COR-L47 (cell line): ENCODE results near the gene CRYGS.
"Not testable (repeated sequence)": the region's sequence is repeated elsewhere in the genome, so short reads cannot be mapped to it uniquely, and the experiment has no call there.

Experiments used
- DNase-seq: peaks from one replicate; lab custom pipeline; 2025; lab: John Stamatoyannopoulos, UW

The CRYGS gene

DNA sequence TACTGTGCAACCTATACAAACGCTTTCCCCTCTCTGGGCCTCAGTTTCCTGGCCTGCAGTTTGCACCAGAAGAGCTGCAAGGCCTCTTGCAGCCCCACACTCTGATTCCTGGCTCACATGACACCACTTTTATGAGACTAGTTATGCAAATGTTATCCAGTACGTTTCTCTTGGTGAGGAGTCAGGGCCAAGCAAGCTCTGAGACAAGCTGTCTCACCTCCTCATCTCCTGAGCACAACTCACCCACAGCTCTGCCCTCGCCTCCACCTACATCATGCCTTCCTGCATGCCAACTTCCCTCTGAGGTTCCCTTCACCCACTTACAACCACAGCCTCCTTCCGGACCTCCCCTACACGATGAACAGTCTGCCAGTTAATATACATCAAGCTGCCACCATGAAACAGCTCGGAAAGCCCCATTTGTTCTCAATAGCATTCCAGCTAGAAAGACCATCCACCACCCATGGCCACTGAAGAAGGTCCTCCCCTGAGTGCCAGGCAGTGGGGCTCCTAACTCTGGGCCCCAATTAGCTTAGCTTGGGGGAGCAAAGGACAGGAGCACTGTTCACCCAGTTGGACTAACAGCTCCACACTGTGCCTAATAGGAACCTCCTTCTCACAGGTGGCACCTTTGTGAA is 25.0 kb downstream of the CRYGS start:
- no peak for DNase-seq

DNA sequence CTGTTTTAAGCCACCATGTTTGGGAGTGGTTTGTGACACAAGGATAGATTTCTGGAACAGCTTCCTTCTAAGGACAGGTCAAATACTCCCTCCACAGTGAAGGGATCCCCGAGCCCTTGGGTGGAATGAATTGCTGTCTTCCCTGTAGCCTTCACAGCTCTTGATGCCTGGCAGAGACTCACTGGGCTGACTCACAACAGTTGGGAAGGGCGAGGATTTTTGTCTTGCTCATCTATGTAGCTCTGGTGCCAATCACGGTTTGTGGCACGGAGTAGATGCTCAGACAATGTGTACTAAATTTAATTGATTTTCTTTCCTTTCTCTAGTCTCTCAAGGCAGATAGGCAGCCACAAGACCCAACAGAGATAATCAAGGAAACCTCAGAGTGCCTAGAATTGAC is 27.0 kb downstream of the CRYGS start:
- no peak for DNase-seq

DNA sequence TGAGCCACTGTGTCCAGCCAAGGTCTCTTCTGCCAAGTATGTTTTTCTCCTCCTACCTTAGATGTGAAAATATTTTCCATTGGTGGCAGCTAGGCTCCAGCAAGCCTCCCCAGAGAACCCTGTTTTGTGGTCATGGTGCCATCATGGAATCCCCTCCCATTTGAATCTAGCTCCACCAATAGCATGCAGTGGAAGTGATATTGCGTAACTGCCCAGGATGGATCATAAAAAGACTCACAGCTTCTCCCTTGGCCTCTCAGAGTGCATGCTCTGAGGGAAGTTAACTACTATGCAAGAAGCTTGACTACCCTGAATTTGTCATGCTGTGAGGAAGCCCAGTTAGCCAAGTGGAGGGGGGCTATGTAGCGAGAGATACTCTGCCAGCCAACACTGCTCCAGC is 27.5 kb downstream of the CRYGS start:
- no peak for DNase-seq

DNA sequence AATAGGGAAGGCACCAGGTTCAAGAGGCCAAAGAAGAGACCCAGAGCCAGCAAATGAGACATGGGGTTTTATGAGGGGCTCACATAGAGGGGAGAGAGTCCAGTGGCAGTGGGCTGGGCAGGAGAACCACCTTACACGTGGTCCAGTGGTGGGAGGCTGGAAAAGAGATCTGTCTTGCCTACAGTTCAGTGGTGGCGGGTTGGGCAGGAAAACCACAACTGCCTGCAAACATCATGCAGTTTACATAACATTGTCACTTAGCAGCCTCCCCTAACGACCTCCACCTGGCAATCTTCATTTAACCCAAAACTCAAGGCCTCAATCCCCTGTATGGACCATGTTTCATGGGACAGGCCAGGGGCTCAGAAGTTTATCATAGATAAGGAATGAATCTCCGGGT is 29.1 kb downstream of the CRYGS start:
- no peak for DNase-seq

DNA sequence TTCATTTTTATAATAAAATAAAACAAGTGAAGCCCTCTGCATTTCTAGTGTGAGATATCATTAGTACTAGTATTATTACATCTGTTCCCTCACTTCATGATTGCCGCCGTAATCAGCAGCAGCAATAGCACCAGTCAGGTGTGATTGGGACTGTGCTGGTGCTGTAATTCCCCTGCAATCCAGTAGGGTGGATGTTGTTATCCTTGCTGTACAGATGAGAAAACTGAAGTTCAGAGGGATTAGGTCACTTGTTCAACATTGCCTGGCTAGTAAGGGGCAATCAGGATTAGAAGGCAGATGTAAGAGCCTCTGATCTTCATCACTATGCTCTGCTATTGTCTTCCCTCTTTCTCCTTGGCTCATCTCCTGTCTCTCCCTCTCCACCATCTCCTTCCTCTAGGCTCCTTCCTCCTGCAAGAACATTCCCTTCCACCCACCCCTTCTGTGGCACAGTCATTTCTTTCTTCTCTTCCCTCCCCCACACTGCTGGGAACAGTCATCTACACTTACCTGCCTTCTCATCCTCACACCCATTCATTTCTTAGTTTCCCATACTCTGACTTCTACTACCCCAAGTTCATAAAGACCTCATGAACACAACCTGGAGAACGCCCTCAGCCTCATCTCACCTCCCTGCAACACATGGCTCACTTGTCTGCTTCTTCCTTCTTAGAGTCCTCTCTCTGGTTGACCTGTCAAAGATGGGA is 29.7 kb downstream of the CRYGS start:
- DNase-seq: no peak

DNA sequence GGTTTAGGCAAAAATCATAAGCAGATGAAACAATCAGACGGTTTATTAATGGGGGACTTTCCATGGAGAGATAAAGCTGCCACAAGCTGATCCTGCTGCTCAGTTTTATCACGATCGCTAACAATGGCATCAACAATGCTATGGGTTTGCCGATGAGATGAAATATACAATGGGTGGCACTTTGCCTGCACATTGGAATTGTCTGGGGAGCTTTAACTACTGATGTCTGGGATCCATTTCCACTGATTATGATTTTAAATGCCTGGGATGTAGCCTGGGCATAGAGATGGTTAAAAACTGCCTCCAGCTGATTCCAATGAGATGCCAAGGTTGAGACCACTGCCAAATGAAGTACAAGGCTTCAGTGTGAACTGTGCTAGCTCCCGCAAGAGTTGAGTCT is 30.8 kb downstream of the CRYGS start:
- no peak for DNase-seq

DNA sequence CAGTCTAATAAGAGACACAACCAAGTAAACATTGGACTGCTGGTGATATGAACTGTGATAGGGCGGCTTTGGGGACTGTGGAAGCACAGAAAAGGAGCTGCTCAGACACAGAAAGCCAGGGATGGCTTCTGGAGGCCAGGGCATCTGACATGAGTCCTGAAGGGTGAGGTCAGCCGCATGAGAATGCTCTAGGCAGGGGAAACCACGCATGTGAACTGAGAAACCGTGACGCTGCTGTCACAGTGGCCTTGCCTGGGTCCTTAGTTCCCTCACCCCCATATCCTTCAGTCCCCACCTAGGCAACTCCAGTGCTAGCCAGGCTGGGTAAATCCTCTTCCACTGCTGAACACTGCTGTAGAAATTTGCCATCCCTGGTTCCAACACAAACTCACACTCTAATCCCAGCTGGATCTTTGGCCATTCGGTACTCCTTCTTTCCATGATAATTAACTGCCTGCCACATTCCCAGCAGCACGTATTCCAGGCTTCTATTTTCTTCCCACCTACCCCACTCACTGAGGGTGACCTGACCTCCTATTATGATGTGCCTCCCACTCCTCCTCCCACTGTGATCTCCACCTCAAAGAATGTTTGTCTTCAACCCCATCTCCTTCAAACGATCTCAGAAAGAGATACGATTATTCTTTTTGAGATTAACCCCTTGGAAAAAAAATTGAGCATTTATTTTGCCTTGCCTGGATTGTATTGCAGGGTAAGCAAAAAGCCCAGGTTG is 31.4 kb downstream of the CRYGS start:
- no peak for DNase-seq

DNA sequence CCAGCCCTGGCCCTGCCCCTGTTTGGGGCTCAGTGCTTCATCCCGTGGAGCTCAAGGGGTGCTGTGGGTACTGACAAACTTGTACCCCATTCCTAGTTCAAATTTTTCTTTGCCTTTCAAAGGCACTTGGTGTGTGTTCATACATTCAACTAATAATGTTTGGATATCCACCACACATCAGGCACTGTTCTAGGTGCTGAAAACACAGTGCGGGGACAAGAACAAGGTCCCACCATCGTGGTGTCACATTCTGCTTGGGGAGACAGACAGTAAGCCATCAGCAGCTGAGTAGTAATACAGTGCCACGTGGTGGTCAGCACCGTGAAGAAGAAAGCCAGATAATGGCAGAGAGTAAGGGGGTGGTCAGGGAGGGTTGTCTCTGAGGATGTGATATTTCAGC is 32.5 kb downstream of the CRYGS start:
- no peak for DNase-seq

DNA sequence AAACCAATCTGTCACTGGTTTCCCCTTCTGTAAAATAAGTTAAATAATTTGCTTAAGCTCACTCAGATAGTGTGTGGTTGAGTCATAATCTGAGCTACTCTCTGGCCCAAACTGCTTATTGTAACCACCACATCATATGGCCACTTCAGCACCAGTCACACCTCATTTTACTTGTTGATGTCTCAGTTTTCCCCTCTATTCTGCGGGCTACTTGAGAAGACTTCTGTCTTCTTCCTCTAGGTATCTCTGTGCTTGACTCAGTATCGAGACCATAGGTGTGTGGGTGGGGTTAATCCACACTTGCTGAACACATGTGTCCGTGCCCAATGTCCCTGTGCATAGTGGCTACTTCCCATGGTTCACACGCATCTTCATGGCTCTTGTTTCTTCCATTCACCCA is 32.9 kb downstream of the CRYGS start:
- no peak for DNase-seq

DNA sequence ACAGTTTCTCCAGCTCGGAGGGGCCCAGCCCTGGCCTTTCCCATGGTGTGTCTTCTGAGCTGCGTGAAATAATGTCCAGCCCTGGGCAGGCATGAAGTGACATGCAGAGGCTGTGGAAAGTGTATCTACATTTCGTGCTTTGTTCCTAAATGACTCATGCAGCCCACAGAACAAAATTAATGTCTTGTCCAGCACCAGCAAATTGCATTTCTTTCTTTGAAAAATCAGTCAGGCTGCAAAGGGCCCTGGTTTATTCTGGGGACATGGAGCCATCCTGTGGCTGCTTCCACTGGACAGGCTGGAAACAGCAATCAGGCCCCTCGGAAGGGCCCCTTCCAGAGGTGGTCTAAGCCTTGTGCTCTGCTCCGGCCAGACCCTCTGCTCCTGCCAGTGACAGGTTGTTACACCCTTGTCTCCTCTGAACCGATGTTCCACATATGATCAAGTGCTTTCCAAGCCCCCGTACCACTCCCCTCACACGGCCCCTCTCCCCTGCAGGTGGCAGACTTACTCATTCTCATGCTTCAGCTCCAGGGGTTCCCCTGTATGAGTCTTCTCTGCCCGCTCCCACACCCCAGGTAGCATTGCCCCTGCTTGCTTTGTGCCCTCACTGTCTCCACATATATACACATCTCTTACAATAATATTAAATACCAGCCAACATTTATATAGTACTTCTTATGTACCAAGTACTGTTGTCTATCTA is 33.7 kb downstream of the CRYGS start:
- DNase-seq: no peak

DNA sequence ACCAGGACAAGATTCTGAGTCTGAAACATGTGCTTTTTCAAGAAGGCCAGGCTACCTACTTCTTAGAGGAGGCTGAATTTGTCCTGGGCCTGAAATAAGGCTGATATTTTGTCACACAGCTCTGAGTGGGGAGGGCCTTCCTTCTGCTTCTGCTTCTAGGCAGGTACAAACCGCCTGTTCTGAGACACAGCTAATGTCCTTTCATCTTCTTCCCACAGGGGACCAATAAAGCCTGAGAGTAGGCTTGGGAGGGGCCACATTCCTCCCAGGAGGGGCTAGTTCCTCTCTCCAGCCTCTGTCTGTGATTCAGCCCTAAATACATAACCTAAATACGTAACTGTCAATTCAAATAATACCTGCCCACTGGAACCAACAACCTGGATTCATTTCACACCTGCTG is 34.8 kb downstream of the CRYGS start:
- no peak for DNase-seq

DNA sequence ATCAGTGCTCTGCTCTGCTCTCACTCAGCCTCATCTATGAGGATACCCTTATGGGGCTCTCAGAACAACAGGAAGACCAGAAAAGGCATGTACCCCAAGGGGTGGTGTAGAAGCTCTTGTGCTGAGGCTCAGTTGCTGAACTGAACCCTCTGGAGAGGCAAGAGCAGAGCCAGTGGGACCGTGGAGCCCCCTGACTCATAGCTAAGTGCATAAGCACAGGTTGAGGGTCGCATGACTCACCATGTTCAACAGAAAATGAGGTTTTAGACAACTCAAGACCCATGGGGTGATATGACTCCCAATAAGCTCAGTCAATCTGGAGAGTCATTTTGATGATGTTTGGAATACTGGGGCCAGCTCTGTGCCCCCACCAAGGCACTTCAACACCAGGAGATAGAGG is 37.3 kb downstream of the CRYGS start:
- DNase-seq: no peak

DNA sequence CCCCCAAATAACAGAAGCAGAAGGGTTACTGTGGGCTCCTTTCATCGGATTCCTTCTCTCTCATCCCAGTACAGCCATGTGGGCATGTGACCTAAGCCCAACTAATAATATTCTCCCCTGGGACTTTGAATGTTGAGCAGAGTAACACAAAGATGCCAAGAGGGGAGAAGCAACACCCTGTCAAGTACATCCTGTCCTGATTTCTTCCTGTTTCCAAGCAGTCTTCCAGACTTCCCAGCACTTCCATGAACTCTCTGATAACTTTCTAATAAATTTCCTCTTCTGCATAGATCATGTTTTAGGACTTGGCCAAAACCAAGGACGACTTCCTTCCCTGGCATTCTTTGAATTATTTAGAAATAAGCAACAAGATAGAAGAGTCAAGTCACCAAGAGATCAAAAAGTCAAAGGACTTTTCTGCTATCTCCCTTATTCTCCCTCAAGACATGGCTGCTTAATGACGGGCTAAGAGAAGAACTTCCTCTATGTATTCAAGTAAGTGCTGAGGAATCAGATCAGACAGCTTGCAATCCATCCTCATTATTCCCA is 37.9 kb downstream of the CRYGS start:
- no peak for DNase-seq

DNA sequence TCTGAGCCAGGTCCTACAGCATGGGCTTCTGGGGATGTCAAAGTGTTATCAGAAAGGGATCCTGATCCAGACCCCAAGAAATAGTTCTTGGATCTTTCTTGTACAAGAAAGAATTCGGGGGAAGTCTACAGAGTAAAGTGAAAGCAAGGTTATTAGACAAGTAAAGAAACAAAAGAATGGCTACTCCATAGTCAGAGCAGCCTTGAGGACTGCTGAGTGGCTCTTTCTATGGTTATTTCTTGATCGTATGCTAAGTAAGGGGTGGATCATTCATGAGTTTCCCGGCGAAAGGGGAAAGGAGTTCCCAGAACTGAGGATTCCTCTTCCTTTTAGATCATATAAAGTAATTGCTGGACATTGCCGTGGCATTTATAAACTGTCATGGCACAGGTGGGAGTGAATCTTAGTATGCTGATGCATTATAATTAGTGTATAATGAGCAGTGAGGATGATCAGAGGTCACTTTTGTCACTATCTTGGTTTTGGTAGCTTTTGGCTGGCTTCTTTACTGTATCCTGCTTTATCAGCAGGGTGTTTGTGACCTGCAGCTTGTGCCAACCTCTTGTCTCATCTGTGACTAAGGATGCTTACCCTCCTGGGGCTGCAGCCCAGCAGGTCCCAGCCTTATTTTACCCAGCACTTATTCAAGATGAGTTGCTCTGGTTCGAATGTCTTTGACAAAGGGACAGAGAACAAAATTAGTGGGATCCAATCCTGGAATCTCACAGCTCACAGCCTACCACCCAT is 41.0 kb downstream of the CRYGS start:
- DNase-seq: no peak

DNA sequence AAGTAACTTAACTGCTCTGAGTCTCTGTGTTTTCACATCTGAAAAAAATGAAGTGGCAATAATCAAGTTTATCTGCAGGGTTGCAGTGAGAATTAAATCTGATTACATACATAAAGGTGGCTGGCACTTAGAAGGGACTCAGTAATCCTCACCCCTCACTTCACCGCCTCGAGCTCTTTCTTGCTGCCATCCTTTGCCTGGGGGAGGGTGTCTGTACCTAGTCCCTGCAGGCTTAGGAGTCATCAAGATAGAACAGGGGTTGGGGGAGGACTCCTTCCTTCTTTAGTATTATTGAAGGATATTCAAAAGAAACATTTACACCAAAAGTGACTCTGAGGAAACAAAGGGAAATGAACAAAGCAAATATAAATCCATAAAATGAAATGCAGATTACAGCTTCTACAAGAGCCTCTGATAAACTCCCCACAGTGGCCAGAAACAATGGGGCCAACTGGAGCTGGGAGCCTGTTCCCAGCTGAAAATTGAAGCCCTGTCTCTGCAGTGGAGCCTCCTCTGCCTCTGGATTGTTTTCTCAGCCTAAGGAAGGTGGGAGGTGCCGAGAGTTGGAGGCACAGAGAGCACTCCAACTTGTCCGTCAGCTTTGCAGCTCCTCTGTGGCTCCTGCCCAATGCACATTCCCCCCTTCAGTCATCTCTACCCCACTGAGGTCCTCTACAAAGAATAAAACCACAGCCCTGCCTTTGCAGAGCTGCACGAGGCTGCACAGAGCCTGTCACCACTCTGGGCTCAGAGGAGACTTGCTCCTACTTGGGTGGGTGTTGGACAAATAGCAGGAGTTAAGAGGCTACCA is 41.8 kb downstream of the CRYGS start:
- no peak for DNase-seq

DNA sequence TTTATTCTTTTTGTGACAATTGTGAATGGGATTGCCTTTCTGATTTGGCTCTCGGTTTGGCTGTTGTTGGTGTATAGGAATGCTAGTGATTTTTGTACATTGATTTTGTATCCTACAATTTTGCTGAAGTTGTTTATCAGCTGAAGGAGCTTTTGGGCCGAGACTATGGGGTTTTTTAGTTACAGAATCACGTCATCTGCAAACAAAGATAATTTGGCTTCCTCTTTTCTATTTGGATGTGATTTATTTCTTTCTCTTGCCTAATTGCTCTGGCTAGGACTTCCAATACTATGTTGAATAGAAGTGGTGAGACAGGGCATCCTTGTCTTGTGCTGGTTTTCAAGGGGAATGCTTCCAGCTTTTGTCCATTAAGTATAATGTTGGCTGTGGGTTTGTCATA is 44.2 kb downstream of the CRYGS start:
- not testable (repeated sequence) for DNase-seq

DNA sequence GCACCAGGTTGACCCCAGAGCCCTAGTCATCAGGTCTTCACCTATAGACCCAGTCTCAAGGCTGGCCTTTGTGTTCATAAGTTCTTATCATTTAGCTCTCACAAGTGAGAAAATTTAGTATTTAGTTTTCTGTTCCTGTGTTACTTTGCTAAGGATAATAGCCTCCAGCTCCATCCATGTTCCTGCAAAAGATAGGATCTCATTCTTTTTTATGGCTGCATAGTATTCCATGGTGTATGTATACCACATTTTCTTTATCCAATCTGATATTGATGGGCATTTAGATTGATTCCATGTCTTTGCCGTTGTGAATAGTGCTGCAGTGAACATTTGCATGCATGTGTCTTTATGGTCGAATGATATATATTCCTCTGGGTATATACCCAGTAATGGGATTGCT is 46.2 kb downstream of the CRYGS start:
- not testable (repeated sequence) for DNase-seq

DNA sequence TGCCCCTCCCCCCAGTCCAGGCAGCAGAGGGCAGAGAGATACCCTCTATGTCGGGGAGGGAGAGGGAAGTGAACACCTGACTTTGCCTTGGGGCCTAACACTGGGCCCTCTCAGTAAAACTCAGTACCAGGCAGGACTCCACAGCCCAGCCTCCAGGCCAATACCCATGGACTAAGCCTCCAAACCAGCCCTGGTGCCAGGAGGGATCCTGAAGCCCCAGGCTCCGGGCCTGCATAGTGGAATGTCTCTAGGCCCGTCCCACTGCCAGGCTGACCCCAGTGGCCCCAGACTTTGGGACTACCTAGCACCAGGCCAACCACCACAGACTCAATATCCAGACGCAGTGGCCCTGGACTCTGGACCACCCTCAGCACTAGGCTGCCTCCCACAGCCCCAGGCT is 46.6 kb downstream of the CRYGS start:
- no peak for DNase-seq

DNA sequence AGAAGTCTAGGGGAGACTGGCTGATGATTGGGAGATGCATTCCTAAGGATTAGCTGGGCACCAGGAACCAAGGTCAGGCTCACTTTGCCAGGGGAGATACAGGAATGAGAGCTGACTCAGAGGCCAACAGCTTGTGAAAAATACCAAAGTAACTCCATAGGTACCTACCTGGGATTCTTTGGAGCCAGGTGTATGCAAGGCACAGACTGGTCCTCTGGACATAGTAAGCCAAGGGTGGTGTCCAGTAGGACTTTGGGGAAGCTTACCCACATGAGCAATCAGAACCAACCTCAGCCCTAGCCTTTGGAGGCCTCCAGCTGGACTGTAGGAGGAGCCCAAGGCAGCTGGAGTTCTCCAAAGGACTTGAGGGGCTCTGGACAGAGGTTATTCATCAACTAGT is 47.5 kb downstream of the CRYGS start:
- DNase-seq: no peak

DNA sequence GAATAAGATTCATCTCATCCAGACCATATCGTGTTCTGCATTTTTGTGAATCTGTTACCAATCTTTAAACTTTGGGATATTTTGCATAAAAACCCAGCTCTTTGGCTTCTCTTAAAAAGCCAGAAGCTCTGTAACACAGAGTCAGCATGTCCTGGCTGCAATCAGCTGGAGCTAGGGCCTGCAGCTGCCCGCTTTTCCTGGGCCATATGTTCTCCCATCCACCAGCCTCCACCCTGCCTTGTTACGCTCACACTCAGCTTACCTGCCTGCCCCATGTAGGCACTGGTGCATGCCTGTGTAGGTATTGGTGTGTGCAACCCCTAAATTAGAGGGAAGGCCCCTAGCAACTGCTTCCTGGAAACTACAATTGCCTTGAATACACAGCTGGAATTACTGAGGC is 48.2 kb downstream of the CRYGS start:
- no peak for DNase-seq
